Esophagus squamous epithelium (tissue), 4 donors: ENCODE data around the gene IYD.

Experiments used
- POLR2A ChIP-seq, 4 donors: fragments of 450-650 bp; IDR thresholded peaks; one replicate each; pipeline ENCODE4 v1.6.1; 2017; ENCODE audit warnings: antibody characterized with exemption in 4 of 4, mild to moderate bottlenecking in 4 of 4, moderate library complexity in 3 of 4
- TF ChIP-seq, protein P1 (sequence below), 6 experiments: fragments of 450-650 bp in 4 of 6; fragments of 200-600 bp in 2 of 6; sonication (generic) in 2 of 6; IDR thresholded peaks; one replicate each; pipeline ENCODE4 v1.5.1; 2016 to 2019; ENCODE audit warnings: antibody characterized with exemption in 6 of 6, mild to moderate bottlenecking in 4 of 6, moderate library complexity in 4 of 6

DNA sequence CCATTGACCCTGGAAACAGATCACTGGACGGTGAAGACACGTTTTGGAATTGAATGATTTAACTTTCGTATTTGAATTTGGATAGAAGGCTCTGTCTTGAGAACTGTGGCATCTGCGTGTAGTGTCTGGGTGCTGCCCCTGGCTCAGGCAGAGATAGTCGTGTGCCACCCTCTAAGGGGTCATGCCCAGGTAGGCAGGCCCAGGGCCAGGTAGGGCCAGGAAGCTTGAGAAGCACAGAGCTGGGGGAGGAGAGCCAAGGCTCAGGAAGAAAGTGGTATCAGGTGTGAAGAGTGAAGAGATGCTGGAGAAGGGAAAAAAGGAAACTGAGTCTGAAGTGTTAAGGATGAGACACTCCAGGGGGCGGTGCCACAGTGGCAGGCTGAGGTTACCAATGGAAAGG lies 75.5 kb downstream of the IYD start:
- no peak for TF ChIP-seq POLR2A (IDR thresholded peaks at IDR 0.05)
- TF ChIP-seq, protein P1, sequence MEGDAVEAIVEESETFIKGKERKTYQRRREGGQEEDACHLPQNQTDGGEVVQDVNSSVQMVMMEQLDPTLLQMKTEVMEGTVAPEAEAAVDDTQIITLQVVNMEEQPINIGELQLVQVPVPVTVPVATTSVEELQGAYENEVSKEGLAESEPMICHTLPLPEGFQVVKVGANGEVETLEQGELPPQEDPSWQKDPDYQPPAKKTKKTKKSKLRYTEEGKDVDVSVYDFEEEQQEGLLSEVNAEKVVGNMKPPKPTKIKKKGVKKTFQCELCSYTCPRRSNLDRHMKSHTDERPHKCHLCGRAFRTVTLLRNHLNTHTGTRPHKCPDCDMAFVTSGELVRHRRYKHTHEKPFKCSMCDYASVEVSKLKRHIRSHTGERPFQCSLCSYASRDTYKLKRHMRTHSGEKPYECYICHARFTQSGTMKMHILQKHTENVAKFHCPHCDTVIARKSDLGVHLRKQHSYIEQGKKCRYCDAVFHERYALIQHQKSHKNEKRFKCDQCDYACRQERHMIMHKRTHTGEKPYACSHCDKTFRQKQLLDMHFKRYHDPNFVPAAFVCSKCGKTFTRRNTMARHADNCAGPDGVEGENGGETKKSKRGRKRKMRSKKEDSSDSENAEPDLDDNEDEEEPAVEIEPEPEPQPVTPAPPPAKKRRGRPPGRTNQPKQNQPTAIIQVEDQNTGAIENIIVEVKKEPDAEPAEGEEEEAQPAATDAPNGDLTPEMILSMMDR (IDR thresholded peaks at IDR 0.05) = no peak
